GM08714 (cell line): ENCODE measurements around the gene NDUFB6.
A peak's percentile ranks its signal among the peaks of the same experiment; 100 is the strongest.

Experiments
- H3K4me3 ChIP-seq: fragments of 200-500 bp; sonication (Bioruptor generic); 2 replicates; pipeline ENCODE4 v1.5.1; 2014; ENCODE audit warnings: mild to moderate bottlenecking, low read length, inconsistent platforms
- ZNF274 ChIP-seq: IDR thresholded peaks from 2 replicates; pipeline ENCODE4 v1.6.1; 2012; ENCODE audit warnings: mild to moderate bottlenecking, low read depth, low read length

NDUFB6 gene

GRCh38 chr9:32580631-32581300, 7.8 kb upstream of the NDUFB6 start:
- H3K4me3 ChIP-seq = no peak overlapping the region
- TF ChIP-seq ZNF274 = no peak

GRCh38 chr9:32579706-32580331, 6.9 kb upstream of the NDUFB6 start:
- H3K4me3 ChIP-seq = no peak overlapping the region
- TF ChIP-seq ZNF274 = no peak

GRCh38 chr9:32578976-32579375, 6.0 kb upstream of the NDUFB6 start:
- no peak for TF ChIP-seq ZNF274
- H3K4me3 ChIP-seq = no peak overlapping the region

- H3K4me3 ChIP-seq = no peak overlapping the region
- TF ChIP-seq ZNF274 = no peak
These were observed 4.4 kb upstream of the NDUFB6 start for GRCh38 chr9:32577316-32577715.

- no peak for TF ChIP-seq ZNF274
- no peak overlapping the region for H3K4me3 ChIP-seq
These were observed 1.9 kb upstream of the NDUFB6 start for GRCh38 chr9:32574858-32575257.

GRCh38 chr9:32573821-32574220, 862 bp upstream of the NDUFB6 start:
- no peak overlapping the region for H3K4me3 ChIP-seq
- no peak for TF ChIP-seq ZNF274

- no peak for TF ChIP-seq ZNF274
- H3K4me3 ChIP-seq = peak overlapping the region; percentile 99
These were observed 725 bp downstream of the NDUFB6 start for GRCh38 chr9:32571969-32572899.

GRCh38 chr9:32570262-32570661, 2.7 kb downstream of the NDUFB6 start:
- TF ChIP-seq ZNF274 = no peak

GRCh38 chr9:32566770-32567169, 6.2 kb downstream of the NDUFB6 start:
- TF ChIP-seq ZNF274 = no peak
- H3K4me3 ChIP-seq = no peak overlapping the region

More at GRCh38 chr9:32570262-32570661, 2.7 kb downstream of the NDUFB6 start:
- H3K4me3 ChIP-seq = no peak overlapping the region

- H3K4me3 ChIP-seq = no peak overlapping the region
- TF ChIP-seq ZNF274 = no peak
These were observed 7.0 kb downstream of the NDUFB6 start for GRCh38 chr9:32565967-32566366.

- H3K4me3 ChIP-seq = no peak overlapping the region
- TF ChIP-seq ZNF274 = no peak
These were observed 14.5 kb downstream of the NDUFB6 start for GRCh38 chr9:32558408-32558934.

GRCh38 chr9:32554591-32554990, 18.4 kb downstream of the NDUFB6 start:
- no peak for TF ChIP-seq ZNF274
- H3K4me3 ChIP-seq = no peak overlapping the region

- H3K4me3 ChIP-seq = no peak overlapping the region
These were observed 18.9 kb downstream of the NDUFB6 start for GRCh38 chr9:32554107-32554506.

GRCh38 chr9:32552172-32552872, 20.6 kb downstream of the NDUFB6 start, which contains the start of the genes SMIM27 and TOPORS:
SMIM27 (plus strand) TSS chr9:32552327; CDS start chr9:32552435, 108 bp downstream.
TOPORS (minus strand) TSS chr9:32552586; CDS start chr9:32552436, 150 bp downstream.
- TF ChIP-seq ZNF274 = no peak
- peak within 1 kb of the TSS; percentile 88 for H3K4me3 ChIP-seq

More at GRCh38 chr9:32554107-32554506, 18.9 kb downstream of the NDUFB6 start:
- TF ChIP-seq ZNF274 = no peak
